HL-60 (cell line): ENCODE results near the gene PDK2.

Experiments used
- CTCF ChIP-seq: IDR thresholded peaks from one replicate; pipeline ENCODE4 v1.5.1; 2011; ENCODE audit warnings: low read length, control low read depth, inconsistent platforms; ENCODE audit not compliant: insufficient read depth
- POLR2AphosphoS5 ChIP-seq: IDR thresholded peaks from 2 replicates; pipeline ENCODE4 v1.6.1; 2012; ENCODE audit warnings: low read depth
- TF ChIP-seq, protein P1 (sequence below): IDR thresholded peaks from 2 replicates; pipeline ENCODE4 v1.6.1; 2012; ENCODE audit warnings: low read depth; ENCODE audit not compliant: insufficient replicate concordance

DNA sequence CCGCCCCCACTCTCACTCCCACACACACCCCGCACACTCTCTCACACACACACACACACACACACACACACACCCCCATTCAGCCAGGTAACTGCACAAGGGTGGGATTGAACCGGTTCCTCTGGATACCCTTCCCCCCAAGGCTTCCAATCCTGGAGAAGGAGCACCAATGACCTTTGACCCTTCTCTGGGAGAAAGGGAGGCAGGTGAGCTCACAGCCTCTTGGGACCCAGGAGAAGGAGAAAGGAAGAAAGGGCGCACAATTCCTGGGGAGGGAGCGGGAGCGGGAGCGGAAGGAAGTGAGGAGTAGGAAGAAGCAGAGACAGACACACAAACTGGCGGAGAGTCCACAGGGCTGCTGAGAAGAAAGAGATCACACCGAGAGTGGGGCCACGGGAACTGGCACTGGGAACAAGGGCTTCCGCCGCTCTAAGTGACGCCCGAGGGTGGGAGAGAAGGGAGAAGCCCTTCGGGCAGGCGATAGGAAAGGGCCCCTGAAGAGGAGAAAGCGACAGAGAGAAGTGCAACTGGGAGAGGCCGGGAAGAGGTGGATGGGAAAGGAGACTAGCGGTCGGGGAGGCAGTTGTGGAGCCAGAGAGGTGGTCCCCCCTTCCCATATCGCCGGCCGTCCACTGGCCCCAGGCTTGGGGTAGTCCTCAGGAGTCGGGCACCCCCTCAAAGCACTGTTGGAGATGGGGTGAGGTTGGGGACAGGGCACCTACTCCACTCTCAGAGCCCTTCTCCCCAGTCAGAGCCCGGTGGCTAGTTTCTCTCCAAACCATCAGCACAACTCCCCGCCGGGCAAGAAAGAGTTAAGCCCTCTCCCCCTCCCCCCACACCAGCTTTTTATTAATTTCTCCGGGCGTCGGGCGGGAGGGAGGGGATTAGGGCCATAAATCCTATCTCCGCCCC lies 33.5 kb downstream of the PDK2 start:
- TF ChIP-seq CTCF: no peak
- TF ChIP-seq, protein P1, sequence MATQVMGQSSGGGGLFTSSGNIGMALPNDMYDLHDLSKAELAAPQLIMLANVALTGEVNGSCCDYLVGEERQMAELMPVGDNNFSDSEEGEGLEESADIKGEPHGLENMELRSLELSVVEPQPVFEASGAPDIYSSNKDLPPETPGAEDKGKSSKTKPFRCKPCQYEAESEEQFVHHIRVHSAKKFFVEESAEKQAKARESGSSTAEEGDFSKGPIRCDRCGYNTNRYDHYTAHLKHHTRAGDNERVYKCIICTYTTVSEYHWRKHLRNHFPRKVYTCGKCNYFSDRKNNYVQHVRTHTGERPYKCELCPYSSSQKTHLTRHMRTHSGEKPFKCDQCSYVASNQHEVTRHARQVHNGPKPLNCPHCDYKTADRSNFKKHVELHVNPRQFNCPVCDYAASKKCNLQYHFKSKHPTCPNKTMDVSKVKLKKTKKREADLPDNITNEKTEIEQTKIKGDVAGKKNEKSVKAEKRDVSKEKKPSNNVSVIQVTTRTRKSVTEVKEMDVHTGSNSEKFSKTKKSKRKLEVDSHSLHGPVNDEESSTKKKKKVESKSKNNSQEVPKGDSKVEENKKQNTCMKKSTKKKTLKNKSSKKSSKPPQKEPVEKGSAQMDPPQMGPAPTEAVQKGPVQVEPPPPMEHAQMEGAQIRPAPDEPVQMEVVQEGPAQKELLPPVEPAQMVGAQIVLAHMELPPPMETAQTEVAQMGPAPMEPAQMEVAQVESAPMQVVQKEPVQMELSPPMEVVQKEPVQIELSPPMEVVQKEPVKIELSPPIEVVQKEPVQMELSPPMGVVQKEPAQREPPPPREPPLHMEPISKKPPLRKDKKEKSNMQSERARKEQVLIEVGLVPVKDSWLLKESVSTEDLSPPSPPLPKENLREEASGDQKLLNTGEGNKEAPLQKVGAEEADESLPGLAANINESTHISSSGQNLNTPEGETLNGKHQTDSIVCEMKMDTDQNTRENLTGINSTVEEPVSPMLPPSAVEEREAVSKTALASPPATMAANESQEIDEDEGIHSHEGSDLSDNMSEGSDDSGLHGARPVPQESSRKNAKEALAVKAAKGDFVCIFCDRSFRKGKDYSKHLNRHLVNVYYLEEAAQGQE: no peak
- no peak for TF ChIP-seq POLR2AphosphoS5
